Panc1 (cell line): ENCODE measurements around the gene TTLL6. TPM values are rescaled to one million over a fixed set of nuclear protein-coding genes. Genes with fewer than 3 reads are reported as not detected.
"Not testable (repeated sequence)": the region's sequence is repeated elsewhere in the genome, so short reads cannot be mapped to it uniquely, and the experiment has no call there.

Experiments
- ATAC-seq: fragments of 200-7000 bp; cut with Tn5 transposase; 2 replicates; pipeline ENCODE4 v1.9.1; 2020; ENCODE audit warnings: mild to moderate bottlenecking, moderate library complexity
- BruUV-seq: library from RNA; stranded (reverse); fragments of 400-500 nt; replicated peaks from 2 replicates; lab custom pipeline; 2021; lab: Mats Ljungman, UMichigan
- CTCF ChIA-PET: fragments of 300-600 bp; sonication (Branson Sonifier 250); formaldehyde crosslinking; loops from one replicate; lab custom pipeline; 2022; ENCODE audit warnings: antibody characterized with exemption; lab: Charles Lee
- POLR2A ChIA-PET: fragments of 300-600 bp; sonication (Branson Sonifier 250); formaldehyde crosslinking; loops from one replicate; lab custom pipeline; 2022; ENCODE audit warnings: antibody characterized with exemption; lab: Charles Lee
- DNase-seq: peaks from one replicate; pipeline ENCODE4 v3.0.0-alpha.2; 2010; ENCODE audit warnings: low read depth, low spot score
- H3K27ac ChIP-seq: 2 replicates; pipeline ENCODE4 v1.5.1; 2011; ENCODE audit warnings: mild to moderate bottlenecking, low read length, inconsistent platforms
- H3K27me3 ChIP-seq: fragments of 200-500 bp; sonication (Bioruptor generic); 2 replicates; pipeline ENCODE4 v1.6.0; 2014; ENCODE audit warnings: low read length, inconsistent platforms; ENCODE audit not compliant: control insufficient read depth, insufficient read depth
- H3K36me3 ChIP-seq: fragments of 200-500 bp; sonication (Bioruptor generic); 2 replicates; pipeline ENCODE4 v1.5.1; 2014; ENCODE audit warnings: inconsistent platforms, mild to moderate bottlenecking, low read length, moderate library complexity; ENCODE audit not compliant: control insufficient read depth, insufficient read depth
- H3K4me1 ChIP-seq: 2 replicates; pipeline ENCODE4 v1.5.1; 2011; ENCODE audit warnings: inconsistent platforms, mild to moderate bottlenecking, low read length, moderate library complexity; ENCODE audit not compliant: control insufficient read depth, insufficient read depth
- H3K4me3 ChIP-seq, 2 experiments: 2 replicates each; pipeline ENCODE4 v1.5.1; 2011 to 2012; ENCODE audit warnings: low read depth in 2 of 2, low read length in 2 of 2, mild to moderate bottlenecking in 2 of 2, inconsistent platforms in 1 of 2, moderate library complexity in 1 of 2
- H3K9me3 ChIP-seq: fragments of 200-500 bp; sonication (Bioruptor generic); 2 replicates; pipeline ENCODE4 v1.5.1; 2014; ENCODE audit warnings: low read depth, mild to moderate bottlenecking, inconsistent platforms, low read length, moderate library complexity; ENCODE audit not compliant: control insufficient read depth, insufficient read depth
- POLR2AphosphoS5 ChIP-seq: IDR thresholded peaks from 2 replicates; pipeline ENCODE4 v1.6.1; 2012; ENCODE audit warnings: mild to moderate bottlenecking, low read depth, low read length, moderate library complexity
- SIN3A ChIP-seq: IDR thresholded peaks from 2 replicates; pipeline ENCODE4 v1.6.1; 2012; ENCODE audit warnings: low read depth, mild to moderate bottlenecking, low read length, moderate library complexity, borderline replicate concordance; ENCODE audit not compliant: insufficient read depth
- TCF7L2 ChIP-seq: IDR thresholded peaks from 2 replicates; pipeline ENCODE4 v1.6.1; 2011; ENCODE audit warnings: mild to moderate bottlenecking, low read depth, low read length, inconsistent platforms
- in situ Hi-C: cut with HindIII; loops from 2 replicates; pipeline ENCODE4 v1.10.0; 2016; ENCODE audit warnings: low sequenced_read_pairs, low pct_unique_long_range_greater_than_20kb
- intact Hi-C: fragments of 100-400 bp; cut with micrococcal nuclease; formaldehyde crosslinking; loops from one replicate; pipeline ENCODE4 v1.10.0; 2022; ENCODE audit not compliant: unreplicated experiment
- total RNA-seq: library from RNA; stranded (reverse); gene quantifications from one replicate; pipeline ENCODE4 v1.2.1, GENCODE V29; 2021; ENCODE audit not compliant: unreplicated experiment
- TF ChIP-seq, protein P1 (sequence below), 2 experiments: IDR thresholded peaks; 2 replicates each; pipeline ENCODE4 v1.6.1; 2011 to 2012; ENCODE audit warnings: low read depth in 2 of 2, control low read depth in 1 of 2, low read length in 1 of 2, mild to moderate bottlenecking in 1 of 2, moderate library complexity in 1 of 2; ENCODE audit not compliant: insufficient read depth in 1 of 2
- TF ChIP-seq, protein P2 (sequence below): fragments of 450-650 bp; IDR thresholded peaks from 2 replicates; pipeline ENCODE4 v1.5.1; 2017; ENCODE audit warnings: mild to moderate bottlenecking

TTLL6 gene
- total RNA-seq, 1 experiment from 2014 or later = 2.5 TPM

DNA sequence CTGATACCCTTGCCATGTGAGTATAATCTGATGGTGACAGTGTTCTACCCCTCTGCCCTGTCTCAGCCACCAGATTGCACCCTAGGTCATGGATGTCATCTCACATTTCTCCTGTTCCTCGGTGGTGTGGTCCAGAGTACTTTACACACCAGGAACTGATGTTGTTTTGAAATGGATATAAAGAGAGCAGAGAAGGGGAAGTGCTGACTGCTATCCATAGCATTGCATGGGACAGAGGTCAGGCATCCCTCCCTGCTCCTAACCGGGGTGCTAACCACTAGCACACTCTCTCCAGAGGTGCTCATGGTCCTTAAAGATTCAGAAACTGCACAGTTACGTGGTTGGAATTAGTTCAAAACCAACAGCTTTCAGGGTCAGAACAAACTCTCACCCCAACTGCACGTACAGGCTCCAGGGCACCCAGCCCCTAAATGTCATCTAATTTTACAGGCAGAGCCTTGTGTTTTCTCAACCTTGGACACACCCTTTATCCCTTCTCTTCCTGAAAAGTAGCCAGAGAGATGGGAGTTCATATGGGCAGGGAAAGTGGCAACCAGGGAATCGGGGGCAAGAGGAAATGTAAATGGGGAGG lies 16.3 kb downstream of the TTLL6 start:
- TF ChIP-seq TCF7L2 (no peak), POLR2AphosphoS5 (no peak), SIN3A (no peak)
- TF ChIP-seq, protein P1, sequence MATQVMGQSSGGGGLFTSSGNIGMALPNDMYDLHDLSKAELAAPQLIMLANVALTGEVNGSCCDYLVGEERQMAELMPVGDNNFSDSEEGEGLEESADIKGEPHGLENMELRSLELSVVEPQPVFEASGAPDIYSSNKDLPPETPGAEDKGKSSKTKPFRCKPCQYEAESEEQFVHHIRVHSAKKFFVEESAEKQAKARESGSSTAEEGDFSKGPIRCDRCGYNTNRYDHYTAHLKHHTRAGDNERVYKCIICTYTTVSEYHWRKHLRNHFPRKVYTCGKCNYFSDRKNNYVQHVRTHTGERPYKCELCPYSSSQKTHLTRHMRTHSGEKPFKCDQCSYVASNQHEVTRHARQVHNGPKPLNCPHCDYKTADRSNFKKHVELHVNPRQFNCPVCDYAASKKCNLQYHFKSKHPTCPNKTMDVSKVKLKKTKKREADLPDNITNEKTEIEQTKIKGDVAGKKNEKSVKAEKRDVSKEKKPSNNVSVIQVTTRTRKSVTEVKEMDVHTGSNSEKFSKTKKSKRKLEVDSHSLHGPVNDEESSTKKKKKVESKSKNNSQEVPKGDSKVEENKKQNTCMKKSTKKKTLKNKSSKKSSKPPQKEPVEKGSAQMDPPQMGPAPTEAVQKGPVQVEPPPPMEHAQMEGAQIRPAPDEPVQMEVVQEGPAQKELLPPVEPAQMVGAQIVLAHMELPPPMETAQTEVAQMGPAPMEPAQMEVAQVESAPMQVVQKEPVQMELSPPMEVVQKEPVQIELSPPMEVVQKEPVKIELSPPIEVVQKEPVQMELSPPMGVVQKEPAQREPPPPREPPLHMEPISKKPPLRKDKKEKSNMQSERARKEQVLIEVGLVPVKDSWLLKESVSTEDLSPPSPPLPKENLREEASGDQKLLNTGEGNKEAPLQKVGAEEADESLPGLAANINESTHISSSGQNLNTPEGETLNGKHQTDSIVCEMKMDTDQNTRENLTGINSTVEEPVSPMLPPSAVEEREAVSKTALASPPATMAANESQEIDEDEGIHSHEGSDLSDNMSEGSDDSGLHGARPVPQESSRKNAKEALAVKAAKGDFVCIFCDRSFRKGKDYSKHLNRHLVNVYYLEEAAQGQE (IDR thresholded peaks at IDR 0.05; ENCODE audit: insufficient read depth in 1 of 2, low read depth in 2 of 2, low read length in 1 of 2) = no peak
- CTCF ChIA-PET = interaction anchor here (0.6 kb wide), 1 partner anchor 31 kb away, joined by 3 read pairs; no protein-coding TSS in a partner anchor
- no TSS peak for BruUV-seq
- DNase-seq (no peak), ATAC-seq (no peak)
- Histone ChIP-seq H3K27me3 (no peaks in the 10 kb centered on the region; the same call in 1 of the 2 replicates), H3K4me3 (no peak overlapping the region), H3K4me1 (peaks cover 4% of the 10 kb centered on the region), H3K27ac (no peak overlapping the region), H3K36me3 (no peaks in the 10 kb centered on the region), H3K9me3 (no peaks in the 10 kb centered on the region)
- in situ Hi-C loops (loop anchor here (5.0 kb wide), 1 partner anchor 63 kb away; no protein-coding TSS in a partner anchor), intact Hi-C loops (loop anchor here (10.0 kb wide), 1 partner anchor 234 kb away; no protein-coding TSS in a partner anchor)
- POLR2A ChIA-PET = no interaction called here

- TF ChIP-seq, protein P2, sequence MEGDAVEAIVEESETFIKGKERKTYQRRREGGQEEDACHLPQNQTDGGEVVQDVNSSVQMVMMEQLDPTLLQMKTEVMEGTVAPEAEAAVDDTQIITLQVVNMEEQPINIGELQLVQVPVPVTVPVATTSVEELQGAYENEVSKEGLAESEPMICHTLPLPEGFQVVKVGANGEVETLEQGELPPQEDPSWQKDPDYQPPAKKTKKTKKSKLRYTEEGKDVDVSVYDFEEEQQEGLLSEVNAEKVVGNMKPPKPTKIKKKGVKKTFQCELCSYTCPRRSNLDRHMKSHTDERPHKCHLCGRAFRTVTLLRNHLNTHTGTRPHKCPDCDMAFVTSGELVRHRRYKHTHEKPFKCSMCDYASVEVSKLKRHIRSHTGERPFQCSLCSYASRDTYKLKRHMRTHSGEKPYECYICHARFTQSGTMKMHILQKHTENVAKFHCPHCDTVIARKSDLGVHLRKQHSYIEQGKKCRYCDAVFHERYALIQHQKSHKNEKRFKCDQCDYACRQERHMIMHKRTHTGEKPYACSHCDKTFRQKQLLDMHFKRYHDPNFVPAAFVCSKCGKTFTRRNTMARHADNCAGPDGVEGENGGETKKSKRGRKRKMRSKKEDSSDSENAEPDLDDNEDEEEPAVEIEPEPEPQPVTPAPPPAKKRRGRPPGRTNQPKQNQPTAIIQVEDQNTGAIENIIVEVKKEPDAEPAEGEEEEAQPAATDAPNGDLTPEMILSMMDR = no peak
- no peak for TF ChIP-seq POLR2AphosphoS5
- Histone ChIP-seq H3K27me3 (no peaks in the 10 kb centered on the region; the same call in 1 of the 2 replicates), H3K27ac (no peak overlapping the region), H3K4me1 (peaks cover 7% of the 10 kb centered on the region), H3K4me3 (no peak overlapping the region), H3K9me3 (no peaks in the 10 kb centered on the region), H3K36me3 (no peaks in the 10 kb centered on the region)
- in situ Hi-C loops (no loop called here), intact Hi-C loops (no loop called here)
- no TSS peak for BruUV-seq
- POLR2A ChIA-PET = no interaction called here
- no peak for DNase-seq
- no peak for ATAC-seq
- CTCF ChIA-PET = interaction anchor here (0.6 to 1.5 kb wide), 5 partner anchors 48 to 840 kb away, joined by 3 to 10 read pairs (median 4); no protein-coding TSS in a partner anchor
Measured at GRCh38 chr17:48799069-48799723, 17.8 kb downstream of the TTLL6 start.

DNA sequence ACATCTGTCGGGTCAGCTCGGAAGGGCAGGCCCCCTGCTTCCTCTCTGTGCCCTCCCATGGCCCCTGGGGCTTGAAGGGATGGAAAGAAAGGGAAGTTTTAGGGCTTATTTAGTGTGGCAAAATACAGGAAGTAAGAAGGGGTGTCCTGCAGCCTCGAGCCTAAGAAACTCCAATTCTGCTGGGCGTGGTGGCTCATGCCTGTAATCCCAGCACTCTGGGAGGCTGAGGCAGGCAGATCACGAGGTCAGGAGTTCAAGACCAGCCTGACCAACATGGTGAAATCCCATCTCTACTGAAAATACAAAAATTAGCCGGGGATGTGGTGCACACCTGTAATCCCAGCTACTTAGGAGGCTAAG lies 20.9 kb downstream of the TTLL6 start:
- H3K36me3 ChIP-seq, H3K4me3 ChIP-seq, in situ Hi-C loops, ATAC-seq, DNase-seq, H3K27me3 ChIP-seq, H3K9me3 ChIP-seq, BruUV-seq, POLR2A ChIA-PET, intact Hi-C loops, H3K27ac ChIP-seq: not testable (repeated sequence)
- CTCF ChIA-PET = interaction anchor here (0.8 kb wide), 1 partner anchor 17 kb away, joined by 6 read pairs; no protein-coding TSS in a partner anchor
- peaks cover 16% of the 10 kb centered on the region for H3K4me1 ChIP-seq
